Mesenteric fat pad (tissue), 1 donor: Measurements from ENCODE around the gene ZNF236. TPM values are rescaled to one million over a fixed set of nuclear protein-coding genes. Genes with fewer than 3 reads are reported as not detected.
"Not testable (repeated sequence)": the region's sequence is repeated elsewhere in the genome, so short reads cannot be mapped to it uniquely, and the experiment has no call there.

ENCODE experiments used
- DNase-seq: peaks from one replicate; pipeline ENCODE4 v3.0.0-alpha.2; 2020; ENCODE audit warnings: low spot score
- long read RNA-seq: library from polyadenylated mRNA; unstranded; transcript quantifications from one replicate; pipeline ENCODE4 v2.0.0, GENCODE V29; 2020
- total RNA-seq: library from RNA; stranded (reverse); fragmentation: NEBNext Ultra II Directional; extraction: Animal tissue kit (Norgen Biotek cat#: 25700); gene quantifications from one replicate; pipeline ENCODE4 v1.2.1, GENCODE V29; 2021
- donor health status: DM: yes; HTN: yes; CAD: no.

ZNF236 gene
- 14.5 TPM for total RNA-seq
- long read RNA-seq, partial matches to known transcripts: 15 of 32 reads
- long read RNA-seq, other reads (novel, unspliced or antisense): 17 of 32 reads

GRCh38 chr18:76822506-76823160, at the start of gene ZNF236:
Gene ZNF236 (plus strand): TSS chr18:76822557. CDS start chr18:76822608, 51 bp downstream.
- DNase-seq: peak; percentile 90

GRCh38 chr18:76772665-76773064, 49.7 kb upstream of the ZNF236 start:
- DNase-seq: no peak

DNA sequence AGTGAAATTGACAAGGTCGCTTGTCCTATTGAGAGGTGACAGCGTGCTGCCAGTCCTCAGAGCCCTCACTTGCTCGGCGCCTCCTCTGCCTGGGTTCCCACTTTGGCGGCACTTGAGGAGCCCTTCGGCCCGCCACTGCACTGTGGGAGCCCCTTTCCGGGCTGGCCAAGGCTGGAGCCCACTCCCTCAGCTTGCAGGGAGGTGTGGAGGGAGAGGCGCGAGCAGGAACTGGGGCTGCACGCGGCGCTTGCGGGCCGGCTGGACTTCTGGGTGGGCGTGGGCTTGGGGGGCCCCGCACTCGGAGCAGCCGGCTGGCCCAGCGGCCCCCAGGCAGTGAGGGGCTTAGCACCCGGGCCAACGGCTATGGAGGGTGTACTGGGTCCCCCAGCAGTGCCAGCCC, 45.3 kb upstream of the ZNF236 start:
- DNase-seq: not testable (repeated sequence)

DNA sequence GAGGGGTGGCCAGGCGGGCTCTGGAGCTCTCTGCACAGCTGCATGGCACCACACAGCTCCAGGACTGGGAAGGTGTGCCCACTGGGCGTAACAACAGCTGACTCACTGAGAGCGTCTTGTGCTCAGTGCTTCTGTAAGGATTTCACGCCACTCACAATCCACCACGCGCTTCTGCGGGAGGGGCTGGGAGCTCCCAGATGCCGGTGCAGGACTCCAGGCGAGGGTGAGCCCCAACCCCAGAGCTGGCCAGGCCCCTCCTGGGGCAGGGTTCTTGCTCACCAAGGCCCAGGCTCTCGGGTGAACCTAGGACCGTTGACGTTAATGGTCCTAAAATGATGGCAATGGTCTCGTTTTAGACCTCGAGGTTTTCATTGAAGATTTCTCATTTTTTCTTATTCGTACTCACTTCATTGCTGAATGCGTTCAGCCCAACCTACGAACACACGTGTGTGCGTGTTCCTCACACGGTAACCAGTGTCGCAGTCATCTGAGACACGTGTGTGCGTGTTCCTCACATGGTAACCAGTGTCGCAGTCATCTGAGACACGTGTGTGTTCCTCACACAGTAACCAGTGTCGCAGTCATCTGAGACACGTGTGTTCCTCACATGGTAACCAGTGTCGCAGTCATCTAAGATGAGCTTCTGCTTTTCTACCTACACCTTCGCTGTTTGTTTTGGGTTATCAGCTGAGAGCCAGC, 38.4 kb upstream of the ZNF236 start:
- DNase-seq: peak; percentile 69

DNA sequence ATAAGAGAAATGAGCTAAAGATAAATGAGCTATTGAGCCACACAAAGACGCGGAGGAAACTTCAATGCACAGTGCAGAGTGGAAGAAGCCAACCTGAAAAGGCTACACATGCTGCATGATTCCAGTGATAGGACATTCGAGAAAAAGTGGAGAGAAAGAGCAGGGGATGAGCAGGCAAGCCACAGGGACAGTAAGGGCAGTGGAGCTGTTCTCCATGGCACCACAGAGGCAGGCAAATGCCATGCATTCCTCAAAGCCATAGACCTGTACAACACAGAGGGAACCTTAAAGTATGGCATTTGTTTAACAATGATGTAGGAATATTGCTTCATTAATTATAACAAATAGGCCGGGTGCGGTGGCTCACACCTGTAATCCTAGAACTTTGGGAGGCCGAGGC, 36.5 kb upstream of the ZNF236 start:
- no peak for DNase-seq

DNA sequence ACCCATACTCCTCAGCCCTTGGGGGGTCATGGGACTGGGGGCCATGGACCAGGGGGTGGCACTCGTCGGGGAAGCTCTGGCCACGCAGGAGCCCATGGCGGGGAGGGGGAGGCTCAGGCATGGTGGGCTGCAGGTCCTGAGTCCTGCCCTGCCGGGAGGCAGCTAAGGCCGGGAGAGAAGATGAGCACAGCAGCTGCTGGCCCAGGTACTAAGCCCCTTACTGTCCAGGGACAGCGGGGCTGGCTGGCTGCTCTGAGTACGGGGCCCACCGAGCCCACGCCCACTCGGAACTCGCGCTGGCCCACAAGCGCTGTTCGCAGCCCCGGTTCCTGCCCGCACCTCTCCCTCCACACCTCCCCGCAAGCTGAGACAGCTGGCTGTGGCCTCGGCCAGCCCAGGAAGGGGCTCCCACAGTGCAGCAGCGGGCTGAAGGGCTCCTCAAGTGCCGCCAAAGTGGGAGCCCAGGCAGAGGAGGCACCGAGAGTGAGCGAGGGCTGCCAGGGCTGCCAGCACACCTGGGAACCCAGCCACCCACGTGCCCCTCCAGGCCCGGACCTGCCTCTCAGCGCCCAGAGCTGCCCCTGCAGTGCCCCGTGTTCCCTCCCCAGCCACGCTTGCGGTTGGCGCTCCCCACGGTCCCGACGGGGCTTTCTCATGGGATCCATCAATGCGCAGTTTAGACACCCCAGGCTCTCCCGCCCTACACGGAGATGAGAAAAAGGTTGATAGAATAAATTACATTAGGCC, 33.6 kb upstream of the ZNF236 start:
- DNase-seq: peak; percentile 85

- DNase-seq: peak; percentile 35
Measured at GRCh38 chr18:76791106-76791505, 31.3 kb upstream of the ZNF236 start.

DNA sequence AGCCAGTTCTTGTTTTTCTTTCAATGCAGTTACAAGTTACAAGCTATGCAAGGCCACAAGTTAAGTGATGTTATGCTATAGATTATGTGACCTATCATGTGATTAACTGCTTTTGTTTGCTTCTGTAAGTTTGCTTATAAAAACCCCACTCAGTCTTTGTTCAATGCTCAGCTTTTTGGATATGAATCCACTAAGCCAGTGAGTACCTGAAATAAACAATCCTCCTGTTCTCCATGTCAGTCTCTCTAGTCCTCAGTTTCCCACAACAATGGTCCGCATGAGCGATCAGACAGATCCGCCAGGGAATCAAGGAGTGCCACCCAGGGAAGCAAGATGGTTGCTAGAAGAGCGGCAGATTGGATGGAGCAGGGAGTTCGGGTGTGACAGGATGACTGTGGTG, 30.7 kb upstream of the ZNF236 start:
- no peak for DNase-seq

DNA sequence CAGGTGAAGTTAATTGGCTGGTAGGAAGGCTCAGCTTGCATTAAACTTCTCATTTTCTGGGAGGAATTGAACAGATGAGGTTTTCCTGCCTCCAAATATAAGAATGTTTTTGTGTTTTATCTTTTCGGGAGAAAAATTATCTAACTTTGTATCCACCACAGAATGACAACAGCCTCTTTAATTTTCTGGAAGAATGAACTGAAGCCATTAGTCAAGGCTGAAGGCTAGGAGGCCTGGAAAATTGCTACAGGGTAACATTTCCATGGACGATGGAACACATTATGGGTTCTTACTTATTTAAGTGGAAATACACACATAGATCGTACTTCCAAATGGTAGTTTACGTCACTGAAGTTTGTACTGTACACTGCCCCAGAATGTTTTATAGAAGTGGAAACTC, 28.0 kb upstream of the ZNF236 start:
- no peak for DNase-seq

- DNase-seq: peak; percentile 92
Measured at GRCh38 chr18:76801567-76802505, 20.5 kb upstream of the ZNF236 start.

- no peak for DNase-seq
Measured at GRCh38 chr18:76803413-76803812, 18.9 kb upstream of the ZNF236 start.

GRCh38 chr18:76803814-76804213, 18.5 kb upstream of the ZNF236 start:
- peak; percentile 81 for DNase-seq

DNA sequence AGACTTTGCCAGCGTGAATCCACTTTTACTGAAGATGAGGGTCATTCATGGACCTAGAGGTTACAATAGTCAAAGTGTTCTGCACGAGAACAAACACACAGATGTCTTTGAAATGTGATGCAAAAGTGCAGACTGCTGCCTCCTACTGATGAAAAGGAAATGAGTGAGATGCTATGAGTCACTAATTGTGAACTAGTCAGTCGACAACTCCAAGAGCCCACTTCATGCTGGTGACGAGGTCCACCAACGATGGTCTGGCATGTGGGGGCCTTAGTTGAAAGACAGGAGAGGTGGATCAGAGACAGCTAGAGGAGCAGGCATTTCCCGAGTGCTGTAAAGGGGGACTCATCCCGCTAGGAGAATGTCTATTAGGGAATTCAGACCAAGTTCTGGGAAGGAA, 17.1 kb upstream of the ZNF236 start:
- peak; percentile 53 for DNase-seq

DNA sequence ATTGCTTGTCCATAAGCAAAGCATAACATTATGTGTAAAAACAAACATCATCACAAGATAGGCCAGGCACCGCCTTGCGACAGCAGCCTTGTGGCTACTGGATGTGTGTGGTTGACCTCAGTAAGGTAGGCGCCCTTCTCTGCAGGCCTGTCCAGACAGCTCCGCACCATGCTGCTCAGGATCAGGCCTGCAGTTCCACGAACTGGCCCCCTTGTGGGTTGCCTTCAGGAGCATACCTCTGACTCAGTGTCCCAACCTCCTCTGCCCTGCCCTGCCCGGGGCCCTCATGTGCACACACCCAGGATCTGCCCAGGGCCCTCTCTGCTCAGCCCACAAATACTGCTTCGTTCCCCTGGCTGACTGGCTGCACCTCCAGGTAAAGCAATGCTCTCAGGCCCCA, 16.1 kb upstream of the ZNF236 start:
- peak; percentile 86 for DNase-seq

GRCh38 chr18:76808561-76808960, 13.8 kb upstream of the ZNF236 start:
- DNase-seq: peak; percentile 33

GRCh38 chr18:76811530-76811929, 10.8 kb upstream of the ZNF236 start:
- DNase-seq: not testable (repeated sequence)

DNA sequence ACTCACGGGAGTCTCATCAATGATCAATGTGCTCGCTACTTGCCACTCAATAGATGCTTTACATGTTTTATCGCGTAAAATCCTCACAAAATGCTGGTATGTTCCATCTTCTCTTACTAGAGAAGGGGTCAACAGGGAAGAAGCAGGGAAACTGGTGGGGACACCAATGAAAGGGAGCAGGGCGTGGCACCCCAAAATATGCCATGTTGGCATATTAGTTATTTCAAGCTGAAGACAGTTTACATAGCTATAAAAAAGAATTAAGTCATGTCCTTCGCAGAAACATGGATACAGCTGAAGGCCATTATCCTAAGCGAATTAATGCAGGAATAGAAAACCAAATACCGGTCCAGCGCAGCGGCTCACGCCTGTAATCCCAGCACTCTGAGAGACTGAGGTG, 8.1 kb upstream of the ZNF236 start:
- DNase-seq: no peak

DNA sequence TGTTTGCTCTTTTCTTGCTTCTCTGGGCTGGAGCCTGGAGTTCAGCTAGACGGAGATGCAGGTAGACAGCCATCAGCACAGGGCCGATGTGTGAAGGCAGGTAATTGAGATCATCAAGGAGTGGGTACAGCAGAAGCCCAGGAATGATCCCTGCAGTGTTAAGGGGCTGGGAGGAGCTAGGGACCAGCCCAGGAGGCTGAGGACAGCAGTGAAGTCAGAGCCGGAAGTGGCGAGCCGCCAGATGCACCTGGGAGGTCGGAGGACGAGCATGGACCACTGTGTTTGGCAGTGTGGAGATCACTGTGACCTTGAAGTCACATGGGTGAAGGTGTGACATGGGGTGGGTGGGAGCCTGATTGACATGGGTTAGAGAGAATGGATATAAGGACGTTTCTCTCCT, 6.2 kb upstream of the ZNF236 start:
- no peak for DNase-seq

DNA sequence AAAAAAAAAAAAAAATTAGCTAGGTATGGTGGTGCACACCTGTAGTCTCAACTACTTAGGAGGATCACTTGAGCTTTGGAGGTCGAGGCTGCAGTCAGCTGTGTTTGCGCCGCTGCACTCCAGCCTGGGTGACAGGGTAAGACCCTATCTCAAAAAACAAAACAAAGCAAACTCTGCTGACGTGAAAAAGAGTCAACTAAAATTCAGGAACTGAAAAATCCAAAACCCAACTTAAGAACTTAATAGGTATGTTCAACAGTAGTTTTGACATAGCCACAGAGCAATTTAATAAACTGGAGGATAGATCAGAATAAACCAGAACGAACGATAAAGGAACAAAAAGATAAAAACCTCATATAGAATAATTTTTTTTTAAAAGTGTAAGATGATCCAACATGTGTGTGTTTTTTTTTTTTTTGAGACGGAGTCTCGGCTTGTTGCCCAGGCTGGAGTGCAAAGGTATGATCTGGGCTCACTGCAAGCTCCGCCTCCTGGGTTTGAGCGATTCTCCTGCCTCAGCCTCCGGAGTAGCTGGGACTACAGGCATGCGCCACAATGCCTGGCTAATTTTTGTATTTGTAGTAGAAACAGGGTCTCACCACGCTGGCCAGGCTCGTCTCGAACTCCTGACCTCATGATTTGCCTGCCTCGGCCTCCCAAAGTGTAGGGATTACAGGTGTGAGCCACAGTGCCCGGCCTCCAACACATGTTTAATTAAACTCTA, 4.3 kb upstream of the ZNF236 start:
- peak; percentile 53 for DNase-seq

DNA sequence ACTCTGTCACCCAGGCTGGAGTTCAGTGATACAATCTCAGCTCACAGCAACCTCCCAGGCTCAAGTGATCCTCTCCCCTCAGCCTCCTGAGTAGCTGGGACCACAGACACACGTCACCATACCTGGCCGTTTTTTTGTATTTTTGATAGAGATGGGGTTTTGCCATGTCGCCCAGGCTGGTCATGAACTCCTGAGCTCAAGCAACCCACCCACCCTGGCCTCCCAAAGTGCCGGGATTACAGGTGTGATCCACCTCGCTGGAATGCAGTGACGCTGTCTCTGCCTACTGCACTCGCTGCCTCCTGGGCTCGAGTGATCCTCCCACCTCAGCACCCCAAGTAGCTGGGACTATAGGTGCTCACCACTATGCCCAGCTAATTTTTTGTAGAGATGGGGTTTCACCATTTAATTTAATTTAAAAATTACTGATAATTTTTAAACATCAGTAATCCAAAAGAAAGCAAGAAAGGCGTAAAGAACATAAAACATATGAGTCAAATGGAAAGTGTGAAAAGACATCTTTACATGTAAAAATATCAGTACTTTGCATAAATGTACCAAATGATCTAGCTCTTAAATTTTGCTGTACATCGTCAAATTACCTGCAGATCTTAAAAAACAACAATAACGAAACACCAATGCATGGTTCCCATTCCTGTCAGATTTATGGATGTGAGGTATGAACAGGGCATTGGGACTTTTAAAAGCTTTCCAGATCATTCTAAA, 2.8 kb upstream of the ZNF236 start:
- no peak for DNase-seq
